Stimulated activated CD4-positive, alpha-beta T cell treated with anti-CD3 and anti-CD28 coated beads, Interleukin-15, amount 100 ng/mL, for 1 hour (primary cell): ENCODE results near the gene RHOH.

Experiments
- DNase-seq, 2 donors: peaks; one replicate each; pipeline ENCODE4 v3.0.0-alpha.2; 2020; ENCODE audit warnings: low read depth in 1 of 2, low spot score in 1 of 2

The RHOH gene

GRCh38 chr4:40187386-40187906 is 9.4 kb upstream of the RHOH start:
- no peak for DNase-seq

- no peak for DNase-seq
Measured at GRCh38 chr4:40190019-40190418, 6.8 kb upstream of the RHOH start.

- no peak for DNase-seq
Measured at GRCh38 chr4:40190465-40190864, 6.4 kb upstream of the RHOH start.

- DNase-seq, result no peak
Measured at GRCh38 chr4:40190880-40191815, 5.7 kb upstream of the RHOH start.

GRCh38 chr4:40192114-40193015 is 4.5 kb upstream of the RHOH start:
- no peak for DNase-seq

GRCh38 chr4:40193016-40193571 is 3.7 kb upstream of the RHOH start:
- no peak for DNase-seq

GRCh38 chr4:40193578-40193977 is 3.3 kb upstream of the RHOH start:
- no peak for DNase-seq

- no peak for DNase-seq
Measured at GRCh38 chr4:40194602-40195161, 2.1 kb upstream of the RHOH start.

- DNase-seq, result no peak
Measured at GRCh38 chr4:40195182-40196177, 1.4 kb upstream of the RHOH start.

GRCh38 chr4:40196272-40196671 is 559 bp upstream of the RHOH start:
- no peak for DNase-seq

- DNase-seq, result no peak
Measured at GRCh38 chr4:40197879-40198689, 1.3 kb downstream of the RHOH start.

- no peak for DNase-seq
Measured at GRCh38 chr4:40199179-40199670, 2.4 kb downstream of the RHOH start.

- no peak for DNase-seq
Measured at GRCh38 chr4:40199999-40200874, 3.4 kb downstream of the RHOH start.

- no peak for DNase-seq
Measured at GRCh38 chr4:40200875-40201801, 4.3 kb downstream of the RHOH start.

- DNase-seq, result no peak
Measured at GRCh38 chr4:40201898-40202297, 5.1 kb downstream of the RHOH start.

GRCh38 chr4:40202474-40202873 is 5.6 kb downstream of the RHOH start:
- no peak for DNase-seq
